ENCODE measurements around the gene CADM2.

GRCh38 chr3:85603378-85603777 is 644.6 kb downstream of the CADM2 start:
- TF ChIP-seq POLR2A (IDR thresholded peaks at IDR 0.05), result no peak
- TF ChIP-seq CTCF (IDR thresholded peaks at IDR 0.05), result no peak
